ENCODE measurements around the gene SLIT1.
A peak's percentile ranks its signal among the peaks of the same experiment; 100 is the strongest.

The SLIT1 gene

DNA sequence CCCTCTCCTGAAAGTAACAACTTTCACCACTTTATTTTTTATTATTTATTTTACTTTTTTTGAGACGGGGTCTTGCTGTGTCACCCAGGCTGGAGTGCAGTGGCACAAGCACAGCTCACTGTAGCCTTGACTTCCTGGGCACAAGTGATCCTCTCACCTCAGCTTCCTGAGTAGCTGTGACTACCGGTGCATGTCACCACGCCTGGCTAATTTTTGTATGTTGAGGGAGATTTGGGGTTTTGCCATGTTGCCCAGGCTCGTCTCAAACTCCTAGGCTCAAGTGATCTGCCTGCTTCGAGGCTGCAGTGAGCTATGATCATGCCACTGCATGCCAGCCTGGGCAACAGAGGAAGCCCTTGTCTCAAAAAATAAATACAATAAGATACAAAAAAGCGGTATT, 14.9 kb upstream of the SLIT1 start:
- no peak for DNase-seq (ENCODE audit: low spot score)

DNA sequence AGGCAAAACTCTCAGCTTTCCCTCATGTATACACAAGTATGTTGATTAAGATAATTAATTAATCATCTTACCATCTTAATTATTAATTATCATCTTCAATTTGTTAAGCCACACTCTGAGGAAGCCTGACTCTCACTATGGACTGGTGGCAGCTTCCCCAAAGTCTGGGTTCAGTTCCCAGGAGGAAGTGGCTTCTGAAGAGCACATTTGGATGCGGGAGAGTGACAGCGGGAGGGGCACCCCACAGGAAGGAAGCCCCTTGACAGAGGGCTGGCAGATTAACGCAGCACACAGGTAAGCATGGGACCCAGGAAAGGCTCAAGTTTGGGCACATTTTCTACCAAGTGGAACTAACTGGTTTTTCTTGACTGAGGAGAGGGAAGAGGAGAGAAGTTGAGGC, 13.4 kb upstream of the SLIT1 start:
- DNase-seq (ENCODE audit: low spot score) = no peak

DNA sequence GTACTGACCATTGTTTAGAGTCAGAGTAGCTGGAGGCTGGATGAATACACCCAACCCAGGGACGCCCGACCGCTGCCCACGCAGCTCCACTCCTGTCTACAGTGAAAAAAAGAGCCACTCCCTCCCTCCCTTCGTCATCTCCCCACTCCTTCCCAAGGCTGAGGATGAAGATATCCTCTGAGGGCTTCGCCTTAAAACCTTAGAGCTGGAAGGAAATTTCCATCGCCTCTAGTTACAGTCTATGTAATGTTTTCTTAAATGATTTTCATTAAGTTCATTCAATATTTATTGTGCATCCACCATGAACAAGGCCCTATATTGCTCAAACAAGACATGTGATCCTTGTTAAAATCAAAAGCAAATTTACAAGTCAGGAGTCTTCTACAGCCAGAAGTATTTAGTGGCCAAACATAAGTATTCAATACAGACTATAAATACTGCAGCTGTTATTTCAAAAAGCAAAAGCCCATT, 11.3 kb upstream of the SLIT1 start:
- no peak for DNase-seq (ENCODE audit: low spot score)

DNA sequence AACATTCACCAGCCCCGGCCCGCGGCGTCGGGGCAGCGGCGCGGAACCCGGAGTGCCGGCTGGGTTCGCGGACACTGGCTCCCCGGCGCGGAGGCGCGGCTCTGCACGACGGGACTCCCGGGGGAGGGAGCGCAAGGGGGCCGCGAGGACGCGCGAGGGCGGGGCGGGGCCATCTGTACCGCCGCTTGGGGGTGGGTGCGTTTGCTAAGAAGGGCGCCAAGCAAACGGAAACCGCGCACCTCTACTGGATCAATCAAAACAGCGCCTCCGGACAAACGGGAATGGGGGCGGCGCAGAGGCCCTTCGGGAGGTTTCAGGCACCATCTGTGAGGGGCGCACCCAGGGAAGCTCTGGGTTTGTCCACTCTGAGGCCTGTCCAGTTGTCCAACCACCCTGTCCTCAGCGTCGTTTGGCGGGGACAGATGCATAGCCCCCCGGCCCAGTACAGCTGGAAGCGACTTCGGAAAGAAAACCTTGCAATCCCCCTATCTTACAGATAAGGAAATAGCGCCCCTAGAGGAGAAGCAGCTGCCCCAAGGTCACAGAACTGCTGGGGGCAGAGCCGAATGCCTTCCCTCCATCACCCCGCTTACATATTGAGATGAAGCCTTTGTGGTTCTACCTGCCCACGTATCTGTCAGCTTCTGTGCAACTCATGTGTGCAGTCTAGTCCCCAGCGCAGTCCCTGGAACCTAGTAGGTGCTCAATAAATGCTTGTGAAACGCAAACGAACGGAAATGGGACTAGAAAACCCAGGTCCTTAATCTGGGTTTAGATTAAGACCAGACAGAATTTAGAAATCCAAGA, 10.7 kb upstream of the SLIT1 start:
- peak; percentile 85 for DNase-seq (ENCODE audit: low spot score)

DNA sequence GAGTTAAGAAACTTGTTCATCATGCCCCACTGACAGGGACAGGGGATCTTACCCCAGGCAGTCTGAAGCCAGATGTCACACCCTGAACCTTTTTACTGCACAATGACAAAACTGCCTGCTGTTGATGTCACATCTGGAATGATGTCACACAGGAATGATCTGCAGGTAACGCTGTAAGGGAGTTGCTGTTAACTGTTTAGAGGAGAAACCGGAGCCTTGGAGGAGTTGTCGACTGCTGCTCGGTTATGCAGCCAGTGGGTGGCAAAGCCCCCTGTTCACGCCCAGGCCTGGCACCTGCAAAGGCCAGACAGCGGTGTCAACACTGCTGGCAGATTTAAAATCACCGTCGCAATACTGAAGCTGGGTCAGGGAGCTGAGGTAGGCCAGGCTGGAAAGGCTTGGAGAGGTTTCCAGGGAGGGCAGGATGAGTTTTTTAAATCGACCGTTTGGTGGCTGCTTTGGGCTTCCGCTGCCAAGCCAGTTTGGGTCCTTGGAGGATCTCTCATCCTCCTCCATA, 10.0 kb upstream of the SLIT1 start:
- no peak for DNase-seq (ENCODE audit: low spot score)

DNA sequence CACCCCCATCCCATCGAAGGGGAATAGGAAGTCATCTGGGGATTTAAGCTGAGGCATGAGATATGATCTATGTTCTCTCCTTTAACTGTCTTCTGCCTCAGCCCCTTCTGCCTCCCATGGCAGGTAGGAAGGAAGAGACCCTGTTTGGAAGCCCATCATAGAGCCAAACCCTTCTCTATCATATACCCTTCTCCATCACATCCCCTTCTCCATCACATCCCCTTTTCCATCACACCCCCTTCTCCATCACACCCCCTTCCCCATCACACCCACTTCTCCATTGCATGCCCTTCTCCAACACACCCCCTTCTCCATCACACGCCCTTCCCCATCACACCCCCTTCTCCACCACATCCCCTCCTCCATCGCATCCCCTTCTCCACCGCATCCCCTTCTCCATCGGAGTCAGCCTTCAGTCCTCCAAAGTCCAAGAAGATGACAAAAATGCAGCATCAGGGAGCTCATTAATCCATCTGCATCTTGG, 7.2 kb upstream of the SLIT1 start:
- DNase-seq (ENCODE audit: low spot score) = no peak

DNA sequence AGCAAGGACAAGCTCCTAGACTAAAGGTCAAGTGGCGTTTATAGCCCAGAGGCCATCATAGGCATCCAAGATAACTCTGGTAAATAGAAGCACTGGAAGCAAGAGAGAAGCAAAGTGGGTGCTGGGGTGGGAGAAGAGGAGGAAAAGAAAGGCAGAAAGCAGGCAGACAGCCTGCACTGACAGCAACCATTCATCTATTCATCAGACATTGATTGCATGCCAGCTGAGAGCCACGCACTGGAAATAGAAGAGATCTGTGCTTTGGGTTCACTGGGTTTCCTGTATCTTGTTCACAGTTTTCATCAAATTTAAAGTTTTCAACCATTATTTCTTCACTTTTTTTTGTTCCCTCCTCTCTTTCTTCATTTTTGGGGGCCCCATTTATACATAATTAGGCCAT, 4.7 kb upstream of the SLIT1 start:
- DNase-seq (ENCODE audit: low spot score) = no peak

DNA sequence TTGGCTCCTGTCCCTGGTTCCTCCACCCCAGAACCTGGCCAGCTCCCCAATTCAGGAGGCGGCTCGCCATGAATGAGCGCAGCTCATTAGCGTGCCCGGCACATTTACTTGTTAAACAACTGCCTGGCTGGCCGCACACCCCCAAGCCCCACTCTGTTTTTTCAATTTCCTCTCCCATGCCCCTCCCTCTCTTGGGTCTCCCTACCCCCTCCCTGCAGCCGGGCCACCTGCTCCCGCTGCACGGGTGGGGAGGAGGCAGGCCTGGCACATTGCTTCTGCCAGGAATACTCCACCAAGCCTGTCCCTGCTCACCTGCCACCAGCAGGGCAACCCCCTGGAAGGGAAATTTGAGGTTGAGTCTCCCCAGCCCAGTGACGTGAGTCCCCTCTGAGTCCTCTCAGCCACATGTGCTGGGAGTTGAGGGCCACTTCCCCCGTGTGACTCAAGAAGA, 2.5 kb upstream of the SLIT1 start:
- no peak for DNase-seq (ENCODE audit: low spot score)

DNA sequence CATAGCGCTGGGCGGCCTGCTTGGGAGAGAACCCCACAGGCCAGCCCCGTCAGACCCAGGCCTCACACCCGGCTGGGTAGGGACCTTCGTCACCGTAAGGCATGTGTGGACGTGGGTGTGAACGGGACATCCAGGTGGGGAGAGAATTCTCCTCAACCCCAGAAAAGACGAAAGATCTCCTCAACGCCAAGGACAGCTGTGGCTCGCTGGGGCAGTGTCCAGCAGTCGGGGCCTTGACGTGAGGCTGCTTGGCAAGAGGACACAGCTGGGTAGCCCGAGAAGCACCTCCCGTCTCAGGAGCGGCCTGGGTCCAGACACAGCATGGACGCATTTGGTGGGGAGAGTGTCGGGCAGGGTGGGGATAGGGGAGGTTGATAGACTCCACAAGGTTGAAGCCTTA, 1.2 kb upstream of the SLIT1 start:
- DNase-seq (ENCODE audit: low spot score) = no peak

DNA sequence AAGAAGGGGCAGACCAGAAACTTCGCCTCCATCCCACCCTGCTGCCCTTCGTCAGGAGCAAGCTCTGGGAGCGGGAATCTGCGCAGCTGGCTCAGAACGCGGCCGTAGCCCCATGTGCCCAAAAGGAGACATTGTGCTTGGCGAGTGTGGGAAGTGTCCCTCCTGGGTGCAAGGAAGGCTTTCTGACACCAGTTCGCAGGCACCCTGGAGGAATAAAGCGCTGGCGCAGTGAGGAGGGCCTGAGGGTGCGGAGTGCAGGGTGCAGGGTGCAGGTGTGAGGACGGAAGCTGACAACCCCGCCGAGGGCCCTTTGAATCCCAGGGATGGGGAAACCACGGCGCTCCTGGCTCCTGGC, 811 bp downstream of the SLIT1 start:
- DNase-seq (ENCODE audit: low spot score) = no peak

DNA sequence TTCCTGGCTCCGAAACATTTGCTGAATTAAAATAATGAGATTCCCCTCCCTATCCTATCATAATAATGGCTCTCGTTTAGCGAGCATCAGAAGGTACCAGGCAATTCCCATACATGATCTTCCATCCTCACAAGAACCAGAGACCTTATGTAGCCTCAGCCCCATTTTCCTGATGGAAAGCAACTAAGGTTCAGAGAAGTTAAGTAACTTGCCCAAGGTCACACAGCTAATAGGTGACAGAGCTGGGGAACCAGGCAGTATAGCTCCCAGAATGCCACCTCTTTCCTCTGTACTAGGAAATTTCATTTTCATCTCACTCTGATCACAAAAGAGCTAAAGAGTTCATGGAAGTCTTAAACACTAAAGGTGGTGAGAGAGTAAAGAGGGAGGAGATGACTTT, 2.4 kb downstream of the SLIT1 start:
- no peak for DNase-seq (ENCODE audit: low spot score)

DNA sequence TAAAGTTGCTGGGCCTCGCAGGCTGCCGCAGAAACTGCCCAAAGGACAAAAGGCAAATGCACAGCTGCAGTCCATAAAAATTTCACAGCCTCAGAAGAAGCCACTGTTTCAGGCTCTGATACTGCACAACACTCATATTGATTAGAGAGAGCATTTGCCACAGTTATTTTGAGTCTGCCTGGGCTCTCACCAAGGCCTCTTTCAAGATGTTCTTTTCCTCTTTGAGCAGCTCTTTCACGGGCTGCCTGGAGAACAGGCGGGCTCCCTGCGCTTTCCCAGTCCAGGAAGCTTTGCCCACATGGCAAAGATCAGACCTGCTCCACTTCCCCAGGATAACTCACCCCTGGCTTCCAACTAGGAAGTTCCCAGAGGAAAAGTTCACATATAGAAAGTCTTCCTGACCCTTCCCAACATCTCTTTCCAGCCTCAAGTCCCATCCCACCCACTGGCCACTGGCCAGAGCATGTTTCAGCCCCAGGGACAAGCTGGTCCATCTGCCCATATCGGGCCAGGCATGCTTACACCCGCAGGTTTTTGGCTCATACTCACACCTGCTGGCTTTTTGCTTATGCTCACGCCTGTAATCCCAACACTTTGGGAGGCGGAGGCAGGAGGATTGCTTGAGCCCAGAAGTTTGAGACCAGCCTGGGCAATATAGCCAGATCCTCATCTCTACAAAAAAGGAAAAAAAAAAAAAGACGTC, 3.3 kb downstream of the SLIT1 start:
- no peak for DNase-seq (ENCODE audit: low spot score)

DNA sequence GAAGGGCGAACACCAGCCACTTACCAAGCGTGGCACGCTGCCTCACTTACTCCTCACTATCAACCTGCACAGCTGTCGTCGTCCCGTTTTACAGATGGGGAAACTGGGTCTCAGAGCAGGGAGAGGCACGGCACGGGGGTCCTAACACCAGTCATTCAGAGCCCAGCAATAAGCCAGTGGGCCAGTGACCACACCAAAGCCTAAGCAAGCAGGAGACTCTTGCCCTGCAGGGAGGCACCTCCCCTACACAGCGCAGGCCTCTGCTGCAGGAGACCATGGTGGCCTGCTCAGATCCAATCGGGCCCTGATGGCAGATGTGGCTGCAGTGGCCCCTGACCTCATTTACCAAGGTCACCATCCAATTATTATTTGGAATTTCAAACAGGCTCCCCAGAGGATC, 4.8 kb downstream of the SLIT1 start:
- DNase-seq (ENCODE audit: low spot score) = no peak

DNA sequence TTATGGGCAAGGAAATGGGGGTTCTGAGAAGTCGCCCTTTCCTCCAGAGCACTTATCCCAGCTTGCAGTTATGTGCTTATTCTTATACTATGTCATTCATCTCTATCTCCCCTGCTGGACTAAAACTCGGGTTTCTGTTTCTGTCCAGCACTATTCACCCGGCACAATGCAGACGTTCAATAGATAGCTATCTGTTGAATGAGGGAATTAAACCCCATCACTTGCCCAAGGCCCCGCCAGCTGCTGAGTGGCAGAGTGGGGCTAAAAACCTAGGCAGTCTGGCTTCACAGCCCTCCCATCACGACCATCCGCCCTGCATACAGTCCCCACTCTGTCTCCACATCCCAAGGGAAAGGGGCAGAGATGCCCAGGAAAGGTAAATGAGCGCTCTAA, 5.4 kb downstream of the SLIT1 start:
- DNase-seq (ENCODE audit: low spot score) = no peak

DNA sequence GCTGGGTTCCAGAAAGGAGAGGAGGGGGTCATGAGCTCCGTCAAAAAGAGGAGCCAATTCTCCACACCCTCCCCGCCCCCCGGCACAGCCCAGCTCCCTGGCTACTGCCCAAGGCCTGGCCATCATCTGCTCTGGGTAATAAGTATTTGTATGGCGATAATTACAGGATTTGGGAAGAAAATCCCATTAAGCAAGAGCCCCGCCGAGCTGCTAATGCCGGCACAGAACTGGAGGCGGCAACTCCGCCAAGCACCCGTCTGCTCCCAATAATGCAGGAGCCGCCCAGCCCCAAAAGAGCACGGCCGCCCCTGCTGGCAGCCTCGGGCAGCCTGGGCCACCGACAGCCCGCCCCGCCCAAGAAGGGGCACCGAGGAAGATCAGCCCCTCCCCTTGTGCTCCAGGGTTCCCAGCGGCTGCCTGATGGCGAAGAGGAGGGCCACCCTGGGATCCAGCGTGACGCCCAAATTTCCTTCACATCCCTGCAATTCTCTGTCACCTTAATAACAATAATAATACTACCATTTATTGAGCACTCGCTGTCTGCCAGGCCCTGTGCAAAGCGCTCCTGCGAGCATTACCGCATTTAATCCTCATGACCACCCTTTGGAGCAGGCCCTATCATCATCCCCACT, 5.9 kb downstream of the SLIT1 start:
- peak; percentile 90 for DNase-seq (ENCODE audit: low spot score)

DNA sequence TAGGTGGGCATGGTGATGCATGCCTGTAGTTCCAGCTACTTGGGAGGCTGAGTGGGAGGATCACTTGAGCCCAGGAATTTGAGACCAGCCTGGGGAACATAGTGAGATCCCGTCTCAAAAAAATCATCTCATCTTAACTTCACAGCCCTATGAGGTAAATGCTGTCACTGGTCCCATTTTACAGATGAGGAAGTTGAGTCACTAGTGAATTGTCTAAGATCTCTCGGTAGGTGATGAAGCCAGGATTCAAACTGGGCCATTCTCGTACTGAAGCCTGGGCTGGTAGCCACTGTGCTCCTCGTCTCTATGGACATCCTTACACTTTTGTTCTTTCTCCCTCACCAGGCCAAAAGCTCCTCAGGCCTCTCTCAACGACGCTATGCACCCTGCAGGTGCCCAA, 6.4 kb downstream of the SLIT1 start:
- no peak for DNase-seq (ENCODE audit: low spot score)

DNA sequence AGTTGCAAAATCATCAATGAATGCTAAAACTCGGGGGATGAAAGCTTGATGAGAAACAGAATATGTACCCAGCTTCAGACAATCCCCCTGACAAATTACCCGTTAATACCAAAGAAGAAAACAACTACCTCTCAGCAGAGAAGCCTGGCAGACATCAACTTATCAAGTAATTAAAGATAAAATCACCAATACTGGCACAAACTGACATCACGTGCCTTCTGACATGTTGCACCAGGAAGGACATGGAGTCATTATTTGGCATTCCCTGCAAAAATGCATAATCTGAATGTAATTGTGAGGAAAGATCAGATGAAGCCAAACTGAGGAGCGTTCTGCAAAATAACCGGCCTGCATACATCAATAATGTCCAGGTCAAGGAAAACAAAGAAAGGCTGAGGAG, 7.7 kb downstream of the SLIT1 start:
- no peak for DNase-seq (ENCODE audit: low spot score)

DNA sequence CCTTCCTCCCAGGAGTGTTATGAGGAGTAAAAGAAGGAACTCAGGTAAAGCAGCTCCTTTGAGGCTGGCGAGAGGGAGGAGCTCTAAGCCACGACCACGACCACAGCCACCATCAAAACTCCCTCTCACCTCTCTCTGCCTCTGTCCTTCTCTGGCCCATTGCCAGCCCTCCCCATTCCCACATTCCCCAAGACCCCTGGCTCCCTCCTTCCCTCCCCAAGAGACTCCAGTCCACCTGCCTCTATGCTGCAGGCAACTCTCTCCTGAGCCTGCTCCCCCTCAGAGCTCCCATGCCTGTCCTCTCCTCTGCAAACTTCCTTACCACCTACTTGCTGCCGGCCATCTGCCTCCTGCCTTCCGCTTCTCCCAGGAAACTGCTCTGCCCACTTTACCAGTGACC, 9.5 kb downstream of the SLIT1 start:
- DNase-seq (ENCODE audit: low spot score) = no peak

DNA sequence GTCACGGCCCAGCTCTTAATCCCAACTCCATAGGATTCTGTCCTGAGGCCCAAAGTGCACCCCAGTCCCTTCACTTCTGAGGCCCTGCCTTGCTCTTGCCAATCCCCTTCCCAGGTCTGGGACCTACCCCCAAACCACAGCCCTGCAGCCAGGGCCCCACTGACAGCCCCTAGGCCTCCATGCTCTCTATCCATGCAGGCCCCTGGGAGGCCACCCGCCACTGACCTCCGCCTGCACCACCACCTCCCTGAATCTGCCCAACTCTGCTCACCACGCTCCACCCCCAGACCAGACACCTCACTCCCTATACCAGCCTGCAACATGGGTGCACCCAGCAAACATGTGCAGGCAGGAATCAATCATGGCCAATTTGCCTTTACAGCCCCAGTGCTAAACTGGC, 10.2 kb downstream of the SLIT1 start:
- DNase-seq (ENCODE audit: low spot score) = no peak

DNA sequence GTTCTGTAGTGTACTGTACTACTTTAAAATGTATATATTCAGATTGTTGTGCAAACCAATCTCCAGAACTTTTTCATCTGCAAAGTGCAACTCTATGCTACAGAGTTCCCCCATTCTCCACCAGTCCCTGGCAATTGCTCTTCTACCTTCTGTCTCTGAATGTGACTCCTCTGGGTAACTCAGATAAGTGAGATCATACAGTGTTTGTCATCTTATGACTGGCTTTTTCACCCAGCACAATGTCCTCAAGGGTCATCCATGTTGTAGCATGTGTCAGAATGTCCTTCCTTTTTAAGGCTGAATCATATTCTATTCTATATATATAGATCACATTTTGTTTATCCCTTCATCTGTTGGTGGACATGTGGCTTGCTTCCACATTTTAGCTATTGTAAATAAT, 10.8 kb downstream of the SLIT1 start:
- no peak for DNase-seq (ENCODE audit: low spot score)

DNA sequence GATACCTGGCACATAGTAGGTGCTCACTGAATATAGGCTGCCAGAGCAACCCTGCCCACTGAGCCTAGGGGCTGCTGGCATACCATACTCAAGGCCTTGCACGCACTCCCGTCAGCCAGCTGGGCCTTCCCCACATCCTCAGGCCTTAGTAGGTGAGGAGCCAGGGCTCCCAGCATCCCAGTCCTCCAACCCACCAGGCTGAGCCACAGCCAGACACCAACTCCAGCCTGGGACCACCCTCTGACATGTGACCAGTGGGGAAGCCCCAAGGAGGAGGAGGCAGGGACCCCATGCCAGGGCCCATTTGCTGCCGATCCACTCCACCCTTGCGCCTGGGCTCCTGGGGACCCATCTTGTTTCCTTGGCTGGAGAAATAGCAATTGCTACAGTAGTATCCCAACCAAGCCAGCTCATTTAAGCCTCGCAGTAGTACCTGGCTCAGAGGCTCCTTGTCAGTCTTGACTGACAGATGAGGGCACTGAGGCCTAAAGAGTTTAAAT, 11.4 kb downstream of the SLIT1 start:
- no peak for DNase-seq (ENCODE audit: low spot score)

DNA sequence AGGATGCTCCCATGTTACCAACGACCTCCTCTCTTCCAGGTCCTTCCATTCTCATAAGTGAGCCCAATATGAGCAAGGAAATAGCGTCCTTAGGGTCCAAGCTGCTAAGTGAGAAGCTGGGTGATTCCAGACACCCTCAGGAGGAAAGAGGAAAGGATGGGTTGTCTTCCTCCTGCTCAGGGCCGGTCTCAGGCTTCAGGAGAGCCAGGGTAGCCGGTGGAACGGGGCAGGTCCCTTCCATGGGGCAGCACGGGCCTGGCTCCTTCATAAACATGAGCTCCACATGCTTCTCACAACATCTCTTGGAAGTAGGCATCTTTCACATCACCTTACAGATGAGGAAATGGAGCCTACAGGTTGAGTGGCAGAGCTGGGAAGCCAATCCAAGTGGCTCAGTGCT, 12.7 kb downstream of the SLIT1 start:
- no peak for DNase-seq (ENCODE audit: low spot score)

DNA sequence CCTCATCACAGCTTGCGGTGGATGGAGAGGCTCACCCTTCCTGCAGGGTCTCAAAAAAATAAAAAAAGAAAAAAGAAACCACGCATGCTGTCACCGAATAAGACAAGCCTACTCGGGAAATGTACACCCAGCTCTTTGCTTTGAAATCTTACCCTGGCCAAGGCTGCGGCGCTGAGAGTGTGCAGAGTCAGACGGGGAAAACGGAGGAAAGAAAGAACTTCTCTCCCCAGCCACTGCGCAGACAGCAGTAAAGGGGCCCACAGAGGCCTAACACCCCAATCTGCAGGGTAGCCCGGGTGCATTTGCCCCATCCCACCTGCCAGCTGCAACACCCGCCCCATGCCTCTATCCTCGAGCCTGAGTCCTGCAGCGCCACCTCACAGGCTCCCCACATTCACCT, 14.8 kb downstream of the SLIT1 start:
- DNase-seq (ENCODE audit: low spot score) = no peak

All from iPS-NIHi11 (cell line).